Umbilical cord (tissue), 2 donors: Measurements from ENCODE around the gene TGFB1. TPM values are rescaled to one million over a fixed set of nuclear protein-coding genes. Genes with fewer than 3 reads are reported as not detected.
"Not testable (repeated sequence)": the region's sequence is repeated elsewhere in the genome, so short reads cannot be mapped to it uniquely, and the experiment has no call there.

Experiments used
- DNase-seq: peaks from one replicate; pipeline ENCODE4 v3.0.0-alpha.2; 2015; ENCODE audit warnings: low spot score
- total RNA-seq: library from RNA; depleted of rRNA; stranded (reverse); fragments of >200 nt; gene quantifications from one replicate; pipeline ENCODE4 v1.2.3, GENCODE V29; 2014; ENCODE audit warnings: low replicate concordance; ENCODE audit not compliant: insufficient read depth

TGFB1 gene
- total RNA-seq, 1 donor from 2014 or later: 13.2 TPM

GRCh38 chr19:41369769-41370168 lies 16.0 kb upstream of the TGFB1 start:
- DNase-seq: no peak

DNA sequence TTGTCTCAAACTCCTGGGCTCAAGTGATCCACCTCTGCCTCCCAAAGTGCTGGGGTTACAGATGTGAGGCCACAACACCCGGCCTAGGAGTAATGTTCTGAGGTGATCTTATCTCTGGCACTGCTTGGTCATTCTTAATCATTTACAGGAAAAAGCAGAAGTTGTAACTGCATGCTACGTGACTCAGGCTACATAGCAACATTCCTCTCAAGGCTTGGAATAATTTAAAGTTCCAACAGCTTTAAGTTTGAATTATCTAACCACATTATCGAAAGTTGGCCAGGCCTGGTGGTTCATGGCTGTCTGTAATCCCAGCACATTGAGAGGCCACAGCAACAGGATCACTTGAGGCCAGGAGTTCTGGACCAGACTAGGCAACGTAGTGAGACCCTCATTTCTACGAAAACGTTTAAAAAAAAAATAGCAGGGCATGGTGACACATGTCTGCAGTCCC lies 14.2 kb upstream of the TGFB1 start:
- peak; percentile 90 for DNase-seq

GRCh38 chr19:41366089-41366488 lies 12.4 kb upstream of the TGFB1 start:
- no peak for DNase-seq

- no peak for DNase-seq
Observed at GRCh38 chr19:41364524-41365391, 11.0 kb upstream of the TGFB1 start.

DNA sequence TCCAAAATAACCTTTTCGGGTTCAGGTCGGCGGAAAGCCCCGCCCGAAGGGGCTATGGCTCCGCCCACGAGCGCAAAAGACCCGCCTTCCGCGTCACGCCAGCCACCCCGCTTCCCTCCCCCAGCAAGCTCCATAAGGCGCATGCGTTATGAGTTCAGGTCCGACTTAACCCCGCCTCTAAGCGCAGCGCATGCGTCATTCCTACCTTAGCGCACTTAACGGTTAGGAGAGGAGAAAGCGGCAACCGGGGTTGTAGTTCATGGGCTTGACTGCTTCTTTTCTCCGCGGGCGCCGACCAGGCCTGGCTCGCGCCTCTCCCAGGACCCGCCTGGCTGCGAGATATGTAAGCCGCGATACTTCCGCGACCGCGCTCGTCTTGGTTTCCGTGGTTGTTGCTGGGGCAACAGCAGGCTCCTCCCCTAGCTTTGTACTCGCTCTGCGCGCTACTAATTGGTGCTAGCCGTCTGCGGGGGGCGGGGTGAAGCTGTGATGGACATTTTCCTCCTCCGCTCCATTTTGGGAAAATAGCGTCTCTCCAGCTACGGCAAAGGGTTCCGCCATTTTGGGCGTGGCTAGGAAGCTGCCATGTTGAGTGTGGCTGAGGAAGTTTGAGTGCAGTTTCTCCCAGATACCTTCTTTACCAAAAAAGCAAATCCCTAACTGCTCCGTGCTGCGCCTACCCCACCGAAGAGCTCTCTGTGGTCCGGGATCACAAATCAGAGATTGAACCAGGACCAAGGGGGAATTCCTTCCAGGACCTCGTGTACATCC lies 10.2 kb upstream of the TGFB1 start, which contains the start of gene B9D2:
TSS of gene B9D2 (minus strand) at position 397 of the 771 bp plus-strand sequence. CDS start 630 bp downstream, outside the sequence.
- peak; percentile 99 for DNase-seq

GRCh38 chr19:41363371-41363752 lies 9.6 kb upstream of the TGFB1 start:
- DNase-seq: no peak

- DNase-seq: no peak
Observed at GRCh38 chr19:41362143-41362847, 8.6 kb upstream of the TGFB1 start.

GRCh38 chr19:41359741-41360140 lies 6.0 kb upstream of the TGFB1 start:
- no peak for DNase-seq

GRCh38 chr19:41357746-41358145 lies 4.0 kb upstream of the TGFB1 start:
- DNase-seq: no peak

DNA sequence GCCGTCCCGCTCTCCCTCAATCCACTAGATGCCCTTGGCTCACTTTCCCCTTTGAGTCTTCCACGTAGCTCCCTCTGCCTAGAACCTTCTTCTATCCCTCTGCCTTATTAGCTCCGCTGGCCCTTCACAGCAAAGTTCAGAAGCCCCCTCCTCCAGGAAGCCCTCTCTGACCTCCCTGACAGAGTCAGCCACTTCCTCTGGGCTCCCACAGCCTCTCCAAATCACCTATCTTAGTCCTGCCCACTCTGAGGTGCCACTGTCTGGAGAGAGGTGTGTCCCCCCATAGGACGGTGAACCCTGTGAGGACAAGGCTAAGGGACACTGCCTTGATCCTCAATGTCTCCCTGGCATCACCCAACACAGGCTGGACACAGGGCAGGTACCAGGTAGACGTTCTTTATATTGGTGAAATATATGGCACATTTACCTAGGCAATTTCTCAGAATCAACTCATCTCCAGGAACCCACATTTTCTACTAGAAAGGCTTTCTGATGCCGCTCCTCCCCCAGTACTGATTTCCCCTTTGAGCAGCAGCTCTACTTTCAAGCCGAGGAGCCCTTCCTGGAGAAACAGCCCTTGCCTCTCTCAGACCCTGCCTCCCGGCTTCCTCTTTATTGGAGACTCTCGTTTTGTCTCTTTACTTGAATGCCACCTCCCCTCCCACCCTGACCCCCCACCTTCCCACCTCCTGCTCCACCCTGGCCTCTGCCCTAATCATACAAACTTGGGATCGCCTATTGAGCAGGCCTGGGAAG lies 3.4 kb upstream of the TGFB1 start:
- no peak for DNase-seq

DNA sequence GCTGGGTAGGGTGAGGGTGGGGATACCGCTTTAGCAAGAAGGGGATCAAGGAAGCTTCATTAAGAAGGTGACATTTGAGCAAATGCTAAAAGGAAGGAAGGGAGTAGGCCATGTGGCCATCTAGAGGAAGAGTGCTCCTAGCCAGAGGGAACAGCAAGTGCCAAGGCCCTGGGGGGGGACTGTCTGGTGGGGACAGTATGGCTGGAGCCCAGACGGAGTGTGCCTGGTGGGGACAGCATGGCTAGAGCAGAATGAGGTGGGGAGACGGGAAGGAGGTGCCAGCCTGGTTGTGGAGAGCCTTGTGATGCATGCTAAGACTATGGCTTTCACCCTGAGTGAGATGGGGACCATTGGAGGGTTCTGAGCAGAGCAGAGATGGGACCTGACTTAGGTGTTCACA lies 2.1 kb upstream of the TGFB1 start:
- no peak for DNase-seq

GRCh38 chr19:41355035-41355434 lies 1.3 kb upstream of the TGFB1 start:
- DNase-seq: no peak

DNA sequence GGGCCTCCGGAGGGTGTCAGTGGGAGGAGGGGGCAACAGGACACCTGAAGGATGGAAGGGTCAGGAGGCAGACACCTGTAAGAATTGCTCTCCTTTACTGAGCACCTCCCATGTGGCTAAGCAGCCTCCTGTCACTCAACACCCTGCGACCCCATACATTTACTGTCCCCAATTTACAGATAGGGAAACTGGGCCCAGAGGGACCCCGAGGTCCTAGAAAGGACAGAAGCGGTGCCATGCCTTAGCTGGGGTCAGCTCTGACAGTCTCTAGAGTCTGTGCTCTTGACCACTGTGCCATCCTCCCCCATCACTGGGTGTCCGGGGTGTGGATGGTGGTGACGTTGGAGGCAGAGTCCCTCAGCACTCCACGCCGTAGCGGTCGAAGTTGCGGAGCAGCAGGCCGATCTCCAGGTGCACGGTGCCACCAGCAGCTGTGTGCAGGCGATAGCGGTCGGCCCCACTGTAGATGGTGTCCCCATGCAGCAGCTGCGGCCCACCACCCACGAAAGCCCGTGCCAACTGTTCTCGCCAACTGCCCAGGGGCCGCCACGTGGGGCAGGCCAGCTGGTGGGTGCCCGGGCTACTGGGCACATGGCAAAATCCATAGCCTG lies 726 bp upstream of the TGFB1 start:
- DNase-seq: no peak

DNA sequence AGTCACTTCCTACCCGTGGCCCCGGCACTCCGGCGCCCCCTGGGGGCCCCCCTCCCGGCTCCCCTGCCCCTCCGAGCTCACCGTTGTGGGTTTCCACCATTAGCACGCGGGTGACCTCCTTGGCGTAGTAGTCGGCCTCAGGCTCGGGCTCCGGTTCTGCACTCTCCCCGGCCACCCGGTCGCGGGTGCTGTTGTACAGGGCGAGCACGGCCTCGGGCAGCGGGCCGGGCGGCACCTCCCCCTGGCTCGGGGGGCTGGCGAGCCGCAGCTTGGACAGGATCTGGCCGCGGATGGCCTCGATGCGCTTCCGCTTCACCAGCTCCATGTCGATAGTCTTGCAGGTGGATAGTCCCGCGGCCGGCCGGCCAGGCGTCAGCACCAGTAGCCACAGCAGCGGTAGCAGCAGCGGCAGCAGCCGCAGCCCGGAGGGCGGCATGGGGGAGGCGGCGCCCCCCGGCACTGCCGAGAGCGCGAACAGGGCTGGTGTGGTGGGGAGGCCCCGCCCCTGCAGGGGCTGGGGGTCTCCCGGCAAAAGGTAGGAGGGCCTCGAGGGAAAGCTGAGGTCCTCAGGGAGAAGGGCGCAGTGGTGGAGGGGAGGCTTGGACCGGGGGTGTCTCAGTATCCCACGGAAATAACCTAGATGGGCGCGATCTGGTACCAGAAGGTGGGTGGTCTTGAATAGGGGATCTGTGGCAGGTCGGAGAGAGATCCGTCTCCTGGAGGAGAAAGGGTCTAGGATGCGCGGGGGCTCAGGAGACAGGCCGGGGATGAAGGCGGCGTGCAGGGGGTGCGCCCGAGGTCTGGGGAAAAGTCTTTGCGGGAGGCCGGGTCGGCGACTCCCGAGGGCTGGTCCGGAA lies 885 bp downstream of the TGFB1 start:
- DNase-seq: peak; percentile 60

GRCh38 chr19:41352279-41352608 lies 1.5 kb downstream of the TGFB1 start:
- DNase-seq: no peak

- DNase-seq: peak; percentile 81
Observed at GRCh38 chr19:41351339-41352245, 2.1 kb downstream of the TGFB1 start.

DNA sequence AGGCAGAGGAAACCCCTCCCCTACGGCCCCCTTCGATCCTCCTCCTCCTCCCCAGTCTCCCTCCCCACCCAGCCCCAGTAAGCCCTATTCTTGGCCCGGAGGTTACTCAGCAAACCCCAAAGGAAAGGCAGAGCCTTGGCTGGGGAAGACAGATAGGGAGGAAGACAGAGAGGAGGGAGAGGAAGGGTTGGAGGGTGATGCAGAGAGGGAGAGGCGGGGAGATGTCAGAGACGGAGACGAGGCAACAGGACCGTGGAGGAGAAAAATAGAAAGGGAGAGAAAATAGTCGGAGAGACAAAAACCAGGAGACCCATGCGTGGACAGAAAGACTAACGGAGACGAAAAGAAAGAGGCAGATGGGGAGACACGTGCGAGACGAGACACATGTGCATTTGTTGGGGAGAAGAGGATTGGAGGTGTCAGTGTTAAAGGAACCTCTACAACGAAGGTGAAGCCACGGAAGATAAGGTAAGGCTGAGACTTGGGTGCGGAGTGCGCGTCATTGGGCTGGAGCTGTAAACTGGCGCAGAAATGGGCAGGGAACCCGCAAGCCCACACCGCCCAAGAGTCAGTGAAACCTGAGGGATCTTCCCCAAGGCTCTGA lies 2.9 kb downstream of the TGFB1 start:
- DNase-seq: peak; percentile 68

GRCh38 chr19:41346916-41347315 lies 6.8 kb downstream of the TGFB1 start:
- DNase-seq: not testable (repeated sequence)
